ENCODE measurements around the gene ACHE. TPM values are rescaled to one million over a fixed set of nuclear protein-coding genes. Genes with fewer than 3 reads are reported as not detected.

ACHE gene
- total RNA-seq, 4 donors from 2014 or later: 0.66 to 0.68 TPM; not detected in 2

GRCh38 chr7:100874577-100875355, 20.9 kb downstream of the ACHE start, which contains the start of gene SRRT:
TSS of gene SRRT (plus strand) at chr7:100875103. CDS start at chr7:100875591, 488 bp downstream.
- TF ChIP-seq, protein P1, sequence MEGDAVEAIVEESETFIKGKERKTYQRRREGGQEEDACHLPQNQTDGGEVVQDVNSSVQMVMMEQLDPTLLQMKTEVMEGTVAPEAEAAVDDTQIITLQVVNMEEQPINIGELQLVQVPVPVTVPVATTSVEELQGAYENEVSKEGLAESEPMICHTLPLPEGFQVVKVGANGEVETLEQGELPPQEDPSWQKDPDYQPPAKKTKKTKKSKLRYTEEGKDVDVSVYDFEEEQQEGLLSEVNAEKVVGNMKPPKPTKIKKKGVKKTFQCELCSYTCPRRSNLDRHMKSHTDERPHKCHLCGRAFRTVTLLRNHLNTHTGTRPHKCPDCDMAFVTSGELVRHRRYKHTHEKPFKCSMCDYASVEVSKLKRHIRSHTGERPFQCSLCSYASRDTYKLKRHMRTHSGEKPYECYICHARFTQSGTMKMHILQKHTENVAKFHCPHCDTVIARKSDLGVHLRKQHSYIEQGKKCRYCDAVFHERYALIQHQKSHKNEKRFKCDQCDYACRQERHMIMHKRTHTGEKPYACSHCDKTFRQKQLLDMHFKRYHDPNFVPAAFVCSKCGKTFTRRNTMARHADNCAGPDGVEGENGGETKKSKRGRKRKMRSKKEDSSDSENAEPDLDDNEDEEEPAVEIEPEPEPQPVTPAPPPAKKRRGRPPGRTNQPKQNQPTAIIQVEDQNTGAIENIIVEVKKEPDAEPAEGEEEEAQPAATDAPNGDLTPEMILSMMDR (IDR thresholded peaks at IDR 0.05; ENCODE audit: low read depth): no peak

DNA sequence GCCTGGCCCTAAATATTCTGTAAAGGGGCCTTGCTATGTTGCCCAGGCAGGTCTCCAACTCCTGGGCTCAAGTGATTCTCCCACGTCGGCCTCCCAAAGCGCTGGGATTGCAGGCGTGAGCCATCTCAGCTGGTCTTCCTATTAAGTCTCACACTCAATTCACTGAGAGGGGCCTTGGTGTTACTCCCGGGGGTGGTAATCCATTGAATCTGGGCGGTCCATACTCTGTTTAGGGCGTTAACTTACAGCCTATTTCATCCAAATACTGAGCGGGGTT, 21.4 kb downstream of the ACHE start:
- TF ChIP-seq, protein P1 (IDR thresholded peaks at IDR 0.05; ENCODE audit: low read depth): no peak

DNA sequence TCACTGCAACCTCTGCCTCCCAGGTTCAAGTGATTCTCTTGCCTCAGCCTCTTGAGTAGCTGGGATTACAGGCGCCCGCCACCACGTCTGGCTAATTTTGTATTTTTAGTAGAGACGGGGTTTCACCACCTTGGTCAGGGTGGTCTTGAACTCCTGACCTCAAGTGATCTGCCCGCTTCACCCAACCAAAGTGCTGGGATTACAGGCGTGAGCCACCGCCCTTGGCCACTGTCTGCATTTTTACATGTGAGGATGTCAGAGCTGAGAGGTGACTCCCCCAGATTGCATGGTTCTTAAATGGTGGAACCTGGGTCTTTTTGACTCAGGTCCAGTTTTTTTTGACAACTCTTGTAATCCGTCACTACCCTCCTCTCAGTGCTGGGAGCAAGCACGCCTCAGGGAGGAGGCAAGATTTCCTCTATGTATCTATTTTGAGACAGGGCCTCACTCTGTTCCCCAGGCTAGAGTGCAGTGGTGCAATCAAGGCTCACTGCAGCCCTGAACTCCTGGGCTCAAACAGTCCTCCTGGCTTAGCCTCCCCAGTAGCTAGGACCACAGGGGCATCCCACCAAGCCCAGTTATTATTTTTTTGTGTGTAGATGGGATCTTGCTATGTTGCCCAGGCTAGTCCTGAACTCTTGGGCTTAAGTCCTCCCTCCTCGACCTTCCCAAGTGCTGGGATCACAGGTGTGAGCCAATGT, 21.9 kb downstream of the ACHE start:
- TF ChIP-seq, protein P1 (IDR thresholded peaks at IDR 0.05; ENCODE audit: low read depth): no peak

- TF ChIP-seq, protein P1 (IDR thresholded peaks at IDR 0.05; ENCODE audit: low read depth): no peak
These were observed 27.8 kb downstream of the ACHE start for GRCh38 chr7:100867776-100868485.

DNA sequence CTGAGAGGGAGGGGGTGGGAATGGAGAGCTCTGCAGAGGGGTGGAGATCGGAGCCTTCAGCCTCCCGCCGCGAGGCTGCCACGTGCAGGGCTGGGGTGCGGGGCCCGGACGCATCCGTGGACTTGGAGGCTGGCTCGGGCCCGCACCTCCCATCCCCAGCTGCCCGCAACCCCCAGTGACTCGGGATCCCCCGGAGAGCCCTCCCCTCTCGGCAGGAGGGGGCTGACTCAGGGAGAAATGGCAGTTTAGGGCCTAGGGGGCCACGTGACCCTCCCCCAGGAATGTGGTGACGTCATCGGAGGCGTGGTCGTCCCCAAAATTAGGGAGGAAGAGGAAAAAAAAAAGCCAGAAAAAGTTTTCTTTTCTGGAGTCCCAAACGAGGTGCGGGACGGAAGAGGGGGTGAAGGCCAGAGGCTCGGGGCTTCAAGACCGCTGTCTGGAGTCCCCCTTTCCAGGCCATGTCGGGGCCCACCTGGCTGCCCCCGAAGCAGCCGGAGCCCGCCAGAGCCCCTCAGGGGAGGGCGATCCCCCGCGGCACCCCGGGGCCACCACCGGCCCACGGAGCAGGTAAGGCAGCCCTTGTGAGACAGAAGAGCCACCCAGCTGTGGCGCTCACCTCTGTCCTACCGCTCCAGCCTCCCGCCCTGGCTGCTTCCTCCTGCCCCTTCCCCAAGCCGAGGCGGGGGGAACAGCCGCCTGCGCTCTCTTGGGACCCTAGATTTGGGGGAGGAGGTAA, 28.5 kb downstream of the ACHE start, which contains the start of gene TRIP6:
TRIP6 (plus strand) TSS at position 348 of the 736 bp plus-strand sequence; CDS start at position 459, 111 bp downstream.
- TF ChIP-seq, protein P1 (IDR thresholded peaks at IDR 0.05; ENCODE audit: low read depth): no peak

DNA sequence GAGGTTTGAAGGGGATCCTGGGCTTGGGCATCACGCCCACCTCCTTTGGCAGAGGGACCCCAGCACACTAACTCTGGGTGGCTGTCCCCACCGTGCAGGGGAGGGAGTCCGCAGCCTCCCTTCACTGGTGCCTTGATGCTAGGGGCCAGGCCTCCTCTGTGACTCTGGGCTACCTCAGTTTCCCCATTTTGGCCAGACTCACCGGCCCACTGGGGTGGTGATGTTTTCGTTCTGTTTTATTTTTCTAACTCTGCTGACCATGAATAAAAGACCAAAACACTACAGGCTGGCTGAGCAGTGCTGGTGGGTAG, 29.0 kb downstream of the ACHE start:
- TF ChIP-seq, protein P1 (IDR thresholded peaks at IDR 0.05; ENCODE audit: low read depth): no peak
